DOHH2 (cell line): ENCODE measurements around the gene R3HDM2.

Experiments
- H3F3A ChIP-seq: fragments of 200-600 bp; sonication (generic), shearing (Covaris generic); 2 replicates; pipeline ENCODE4 v1.6.0; 2016; ENCODE audit warnings: antibody characterized with exemption, mild to moderate bottlenecking; ENCODE audit not compliant: control insufficient read depth, insufficient read depth
- H3K27ac ChIP-seq: fragments of 200-600 bp; sonication (generic); 2 replicates; pipeline ENCODE4 v1.5.1; 2014; ENCODE audit warnings: low read depth, mild to moderate bottlenecking, low read length, moderate library complexity
- H3K27me3 ChIP-seq: fragments of 200-600 bp; sonication (generic); 2 replicates; pipeline ENCODE4 v1.6.1; 2014; ENCODE audit warnings: mild to moderate bottlenecking, low read length, mixed read lengths; ENCODE audit not compliant: control insufficient read depth
- H3K36me3 ChIP-seq: fragments of 200-600 bp; sonication (generic); 2 replicates; pipeline ENCODE4 v1.6.1; 2014; ENCODE audit warnings: mild to moderate bottlenecking, low read length, moderate library complexity, mixed read lengths; ENCODE audit not compliant: control insufficient read depth
- H3K4me1 ChIP-seq: fragments of 200-600 bp; sonication (generic); 2 replicates; pipeline ENCODE4 v1.6.1; 2014; ENCODE audit warnings: mild to moderate bottlenecking, low read length, mixed read lengths; ENCODE audit not compliant: control insufficient read depth
- H3K4me2 ChIP-seq: fragments of 200-600 bp; sonication (generic); 2 replicates; pipeline ENCODE4 v1.6.0; 2014; ENCODE audit warnings: mild to moderate bottlenecking, low read length, moderate library complexity
- H3K4me3 ChIP-seq: fragments of 200-600 bp; sonication (generic); 2 replicates; pipeline ENCODE4 v1.5.1; 2014; ENCODE audit warnings: mild to moderate bottlenecking, low read length, mixed read lengths
- H3K79me2 ChIP-seq: fragments of 200-600 bp; sonication (generic); 2 replicates; pipeline ENCODE4 v1.6.1; 2014; ENCODE audit warnings: mild to moderate bottlenecking, low read length, mixed read lengths; ENCODE audit not compliant: control insufficient read depth
- H3K9me2 ChIP-seq: fragments of 200-600 bp; sonication (generic); replicated peaks from 2 replicates; pipeline ENCODE4 v1.6.1; 2014; ENCODE audit warnings: mild to moderate bottlenecking, low read length, mixed read lengths; ENCODE audit not compliant: control insufficient read depth
- H3K9me3 ChIP-seq: fragments of 200-600 bp; sonication (generic); 2 replicates; pipeline ENCODE4 v1.6.1; 2014; ENCODE audit warnings: antibody characterized with exemption, low read length, mixed read lengths; ENCODE audit not compliant: control insufficient read depth, insufficient read depth
- H4K20me1 ChIP-seq: fragments of 200-600 bp; sonication (generic); 2 replicates; pipeline ENCODE4 v1.6.0; 2014; ENCODE audit warnings: low read depth, mild to moderate bottlenecking, antibody characterized with exemption, low read length, moderate library complexity; ENCODE audit not compliant: control insufficient read depth, insufficient read depth
- EZH2phosphoT487 ChIP-seq: fragments of 200-600 bp; sonication (generic); IDR thresholded peaks from 2 replicates; pipeline ENCODE4 v1.6.1; 2017; ENCODE audit warnings: borderline replicate concordance, mild to moderate bottlenecking, antibody characterized with exemption, low read length, moderate library complexity, mixed read lengths
- TF ChIP-seq, protein P1 (sequence below): fragments of 200-600 bp; sonication (generic); IDR thresholded peaks from one replicate; pipeline ENCODE4 v1.5.1; 2014; ENCODE audit warnings: antibody characterized with exemption, mild to moderate bottlenecking, low read depth, low read length; ENCODE audit not compliant: poor library complexity, severe bottlenecking

R3HDM2 gene

DNA sequence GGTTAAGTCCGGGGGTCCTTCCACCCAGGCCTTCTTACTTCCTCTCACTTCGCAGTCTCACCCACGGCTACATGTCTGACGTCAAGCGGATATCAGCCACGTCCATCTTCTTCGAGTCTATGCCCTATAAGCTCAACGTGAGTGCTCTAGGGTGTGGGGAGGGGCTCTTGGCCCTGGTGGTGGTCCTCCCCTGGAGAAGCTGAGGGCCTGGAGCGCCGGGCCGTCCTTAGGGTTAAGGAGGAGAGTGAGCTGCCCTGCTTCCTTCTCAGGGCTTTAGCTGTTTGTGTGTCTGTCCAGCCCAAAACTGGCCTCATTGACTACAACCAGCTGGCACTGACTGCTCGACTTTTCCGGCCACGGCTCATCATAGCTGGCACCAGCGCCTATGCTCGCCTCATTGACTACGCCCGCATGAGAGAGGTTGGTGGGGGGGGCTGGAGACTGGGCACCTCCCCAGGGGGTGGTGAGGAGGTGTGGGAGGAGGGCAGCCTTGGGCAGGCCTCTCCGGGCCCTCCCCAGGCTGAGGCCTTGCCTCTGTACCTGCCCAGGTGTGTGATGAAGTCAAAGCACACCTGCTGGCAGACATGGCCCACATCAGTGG lies 198.6 kb downstream of the R3HDM2 start:
- Histone ChIP-seq H3K27me3 (no peaks in the 10 kb centered on the region), H3K79me2 (peaks cover 41% of the 10 kb centered on the region), H3K9me2 (no peaks in the 10 kb centered on the region), H3K9me3 (no peaks in the 10 kb centered on the region), H3K27ac (peak overlapping the region; percentile 95; the same call in 1 of the 2 replicates), H3F3A (peaks cover 41% of the 10 kb centered on the region), H3K4me2 (peak overlapping the region; percentile 98), H3K4me3 (peak overlapping the region; percentile 46; the same call in 1 of the 2 replicates), H4K20me1 (peaks cover 23% of the 10 kb centered on the region; the same call in 1 of the 2 replicates), H3K36me3 (peaks cover 65% of the 10 kb centered on the region), H3K4me1 (peaks cover 91% of the 10 kb centered on the region)
- TF ChIP-seq, protein P1, sequence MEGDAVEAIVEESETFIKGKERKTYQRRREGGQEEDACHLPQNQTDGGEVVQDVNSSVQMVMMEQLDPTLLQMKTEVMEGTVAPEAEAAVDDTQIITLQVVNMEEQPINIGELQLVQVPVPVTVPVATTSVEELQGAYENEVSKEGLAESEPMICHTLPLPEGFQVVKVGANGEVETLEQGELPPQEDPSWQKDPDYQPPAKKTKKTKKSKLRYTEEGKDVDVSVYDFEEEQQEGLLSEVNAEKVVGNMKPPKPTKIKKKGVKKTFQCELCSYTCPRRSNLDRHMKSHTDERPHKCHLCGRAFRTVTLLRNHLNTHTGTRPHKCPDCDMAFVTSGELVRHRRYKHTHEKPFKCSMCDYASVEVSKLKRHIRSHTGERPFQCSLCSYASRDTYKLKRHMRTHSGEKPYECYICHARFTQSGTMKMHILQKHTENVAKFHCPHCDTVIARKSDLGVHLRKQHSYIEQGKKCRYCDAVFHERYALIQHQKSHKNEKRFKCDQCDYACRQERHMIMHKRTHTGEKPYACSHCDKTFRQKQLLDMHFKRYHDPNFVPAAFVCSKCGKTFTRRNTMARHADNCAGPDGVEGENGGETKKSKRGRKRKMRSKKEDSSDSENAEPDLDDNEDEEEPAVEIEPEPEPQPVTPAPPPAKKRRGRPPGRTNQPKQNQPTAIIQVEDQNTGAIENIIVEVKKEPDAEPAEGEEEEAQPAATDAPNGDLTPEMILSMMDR: no peak
- no peak for TF ChIP-seq EZH2phosphoT487

DNA sequence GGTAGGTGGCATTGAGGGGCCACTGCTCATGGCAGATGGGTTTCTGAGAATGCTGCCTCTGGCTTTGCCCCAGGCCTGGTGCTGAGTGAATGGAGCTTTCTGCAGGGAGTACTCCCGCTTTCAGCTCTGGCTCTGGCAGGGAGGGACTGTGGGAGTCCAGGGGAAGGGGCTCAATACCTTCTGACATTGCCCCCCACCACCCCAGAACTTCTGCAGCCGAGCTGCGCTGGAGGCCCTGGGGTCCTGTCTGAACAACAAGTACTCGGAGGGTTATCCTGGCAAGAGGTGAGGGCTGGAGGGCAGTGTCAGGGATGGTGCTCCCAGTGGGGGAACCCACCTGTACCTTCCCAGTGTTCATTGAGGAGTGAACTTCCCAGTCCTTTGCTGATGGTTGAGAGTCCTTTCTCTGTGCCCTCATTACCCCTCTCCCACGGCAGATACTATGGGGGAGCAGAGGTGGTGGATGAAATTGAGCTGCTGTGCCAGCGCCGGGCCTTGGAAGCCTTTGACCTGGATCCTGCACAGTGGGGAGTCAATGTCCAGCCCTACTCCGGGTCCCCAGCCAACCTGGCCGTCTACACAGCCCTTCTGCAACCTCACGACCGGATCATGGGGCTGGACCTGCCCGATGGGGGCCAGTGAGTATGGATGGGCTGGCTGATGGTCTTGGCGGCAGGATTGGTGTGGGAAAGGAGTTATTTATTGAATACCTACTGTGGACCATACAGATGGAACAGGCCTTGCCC lies 199.4 kb downstream of the R3HDM2 start:
- Histone ChIP-seq H3K36me3 (peaks cover 65% of the 10 kb centered on the region), H3K27me3 (no peaks in the 10 kb centered on the region), H3K4me1 (peaks cover 90% of the 10 kb centered on the region), H3K27ac (peak overlapping the region; percentile 95), H3K9me3 (no peaks in the 10 kb centered on the region), H3K4me2 (peak overlapping the region; percentile 98), H4K20me1 (peaks cover 23% of the 10 kb centered on the region; the same call in 1 of the 2 replicates), H3K4me3 (peak overlapping the region; percentile 91), H3F3A (peaks cover 42% of the 10 kb centered on the region), H3K9me2 (no peaks in the 10 kb centered on the region), H3K79me2 (peaks cover 41% of the 10 kb centered on the region)
- TF ChIP-seq, protein P1: no peak
- TF ChIP-seq EZH2phosphoT487: no peak

DNA sequence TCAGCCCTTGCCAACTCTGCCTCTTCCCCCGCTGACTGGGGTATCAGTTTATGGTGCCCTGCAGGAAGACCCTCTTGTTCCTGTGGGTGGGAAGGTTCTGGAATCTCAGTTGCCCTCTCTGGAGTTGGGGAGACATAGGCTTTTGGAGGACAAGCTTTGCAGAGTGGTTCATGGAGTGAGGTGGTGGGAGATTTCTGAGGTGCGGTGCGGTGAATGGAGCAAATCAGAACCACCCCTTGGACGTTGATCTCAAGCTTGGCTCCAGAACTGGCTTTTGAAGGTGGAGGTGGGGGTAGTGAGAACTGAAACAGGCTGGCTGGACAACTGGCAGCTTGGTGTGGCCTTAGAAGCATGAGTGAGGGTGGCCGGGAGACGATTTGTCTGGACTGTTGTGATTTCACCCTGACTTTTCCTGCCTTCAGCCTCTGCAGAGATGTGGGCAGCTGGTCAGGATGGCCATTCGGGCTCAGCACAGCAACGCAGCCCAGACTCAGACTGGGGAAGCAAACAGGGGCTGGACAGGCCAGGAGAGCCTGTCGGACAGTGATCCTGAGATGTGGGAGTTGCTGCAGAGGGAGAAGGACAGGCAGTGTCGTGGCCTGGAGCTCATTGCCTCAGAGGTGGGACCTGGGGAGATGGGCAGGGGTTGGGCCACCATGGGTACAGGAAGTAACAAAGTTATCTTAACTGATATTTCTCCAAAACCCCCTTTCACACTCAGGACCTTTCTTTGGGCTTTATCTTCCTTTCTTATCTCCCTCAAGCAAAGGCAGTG lies 200.3 kb downstream of the R3HDM2 start:
- Histone ChIP-seq H3K27me3 (no peaks in the 10 kb centered on the region), H3K9me2 (no peaks in the 10 kb centered on the region), H3K36me3 (peaks cover 60% of the 10 kb centered on the region), H4K20me1 (peaks cover 23% of the 10 kb centered on the region; the same call in 1 of the 2 replicates), H3K79me2 (peaks cover 41% of the 10 kb centered on the region), H3K4me3 (peak overlapping the region; percentile 91), H3K4me1 (peaks cover 90% of the 10 kb centered on the region), H3K4me2 (peak overlapping the region; percentile 98), H3F3A (peaks cover 46% of the 10 kb centered on the region), H3K9me3 (no peaks in the 10 kb centered on the region), H3K27ac (peak overlapping the region; percentile 95)
- no peak for TF ChIP-seq EZH2phosphoT487
- TF ChIP-seq, protein P1: no peak
